SH-SY5Y (cell line): Measurements from ENCODE around the gene DUSP28.

ENCODE experiments used
- GATA2 ChIP-seq: IDR thresholded peaks from 2 replicates; pipeline ENCODE4 v1.6.1; 2011; ENCODE audit warnings: mild to moderate bottlenecking, low read depth, low read length
- GATA3 ChIP-seq: IDR thresholded peaks from 2 replicates; pipeline ENCODE4 v1.6.1; 2011; ENCODE audit warnings: low read depth, mild to moderate bottlenecking, low read length, moderate library complexity

DNA sequence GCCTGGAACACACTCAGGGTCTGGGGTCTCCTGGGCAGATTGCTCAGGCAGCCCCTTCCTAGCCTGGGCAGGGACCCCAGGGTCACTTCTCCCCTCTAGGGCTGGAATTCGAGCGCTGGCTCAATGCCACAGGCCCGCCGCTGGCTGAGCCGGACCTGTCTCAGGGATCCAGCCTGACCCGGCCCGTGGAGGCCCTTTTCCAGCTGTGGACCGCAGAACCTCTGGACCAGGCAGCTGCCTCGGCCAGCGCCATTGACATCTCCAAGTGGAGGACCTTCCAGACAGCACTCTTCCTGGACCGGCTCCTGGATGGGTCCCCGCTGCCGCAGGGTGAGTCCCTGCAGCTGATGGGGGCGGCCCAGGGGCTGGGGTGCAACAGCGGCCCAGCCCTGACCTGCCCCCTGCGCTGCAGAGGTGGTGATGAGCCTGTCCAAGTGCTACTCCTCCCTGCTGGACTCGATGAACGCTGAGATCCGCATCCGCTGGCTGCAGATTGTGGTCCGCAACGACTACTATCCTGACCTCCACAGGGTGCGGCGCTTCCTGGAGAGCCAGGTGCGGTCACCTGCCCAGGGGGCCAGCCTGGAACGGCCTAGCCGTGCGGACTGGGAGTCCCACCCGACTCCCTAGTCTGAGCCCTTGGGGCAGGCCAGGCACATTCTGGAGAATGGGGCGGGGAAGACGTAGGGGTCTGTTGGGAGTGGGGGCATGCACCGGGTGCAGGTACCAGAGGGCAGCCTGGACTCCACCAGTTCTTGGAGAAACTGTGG is 16.5 kb downstream of the DUSP28 start:
- TF ChIP-seq GATA3 = no peak
- TF ChIP-seq GATA2 = no peak
